ENCODE results near the gene SCFD2.

DNA sequence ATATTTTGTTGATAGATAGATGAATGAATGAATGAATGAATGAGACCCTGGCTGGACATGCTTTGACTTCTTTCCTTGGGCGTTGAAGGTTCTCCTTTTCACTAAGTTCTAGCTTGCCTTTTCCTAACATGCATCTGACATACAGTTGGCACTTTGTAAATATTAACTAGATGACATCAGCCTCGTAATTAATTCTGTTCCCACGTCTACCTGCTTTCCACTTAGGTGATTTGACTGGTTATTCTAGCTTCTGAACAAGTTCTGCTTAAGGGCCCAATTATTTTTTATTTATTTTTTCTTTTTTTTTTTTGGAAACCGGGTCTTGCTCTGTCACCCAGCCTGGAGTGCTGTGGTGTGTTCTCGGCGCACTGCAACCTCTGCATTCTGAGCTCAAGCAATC, 517.6 kb downstream of the SCFD2 start:
- no peak for TF ChIP-seq HDGF (IDR thresholded peaks at IDR 0.05; ENCODE audit: borderline replicate concordance)
- TF ChIP-seq FOXK2 (IDR thresholded peaks at IDR 0.05): no peak
- TF ChIP-seq SP1 (IDR thresholded peaks at IDR 0.05): no peak
